Parathyroid adenoma (tissue), 2 donors: ENCODE measurements around the gene PCDHB10.
"Not testable (repeated sequence)": the region's sequence is repeated elsewhere in the genome, so short reads cannot be mapped to it uniquely, and the experiment has no call there.

Source experiments
- H2AFZ ChIP-seq: fragments of 300-600 bp; sonication (generic); one replicate; pipeline ENCODE4 v1.7.0; 2017; ENCODE audit warnings: antibody characterized with exemption, mild to moderate bottlenecking
- H3K27ac ChIP-seq: fragments of 300-600 bp; sonication (generic); one replicate; pipeline ENCODE4 v1.7.0; 2017
- H3K27me3 ChIP-seq: fragments of 300-600 bp; sonication (generic); one replicate; pipeline ENCODE4 v1.7.0; 2017; ENCODE audit warnings: low read length; ENCODE audit not compliant: control insufficient read depth, insufficient read depth
- H3K36me3 ChIP-seq: fragments of 300-600 bp; sonication (generic); one replicate; pipeline ENCODE4 v1.7.0; 2017; ENCODE audit warnings: low read length; ENCODE audit not compliant: control insufficient read depth, insufficient read depth
- H3K4me1 ChIP-seq: fragments of 300-600 bp; sonication (generic); one replicate; pipeline ENCODE4 v1.7.0; 2017; ENCODE audit warnings: control low read depth
- H3K4me2 ChIP-seq: fragments of 300-600 bp; sonication (generic); one replicate; pipeline ENCODE4 v1.7.0; 2017; ENCODE audit warnings: low read length
- H3K4me3 ChIP-seq: fragments of 300-600 bp; sonication (generic); one replicate; pipeline ENCODE4 v1.7.0; 2017; ENCODE audit warnings: low read depth, low read length
- H3K79me2 ChIP-seq: fragments of 300-600 bp; sonication (generic); one replicate; pipeline ENCODE4 v1.7.0; 2017; ENCODE audit warnings: control low read depth
- H3K9ac ChIP-seq: fragments of 300-600 bp; sonication (generic); one replicate; pipeline ENCODE4 v1.7.0; 2017; ENCODE audit warnings: mild to moderate bottlenecking
- H3K9me3 ChIP-seq: fragments of 300-600 bp; sonication (generic); one replicate; pipeline ENCODE4 v1.7.0; 2017; ENCODE audit warnings: low read length; ENCODE audit not compliant: control insufficient read depth
- TF ChIP-seq, protein P1 (sequence below): fragments of 300-600 bp; sonication (generic); IDR thresholded peaks from one replicate; pipeline ENCODE4 v1.7.0; 2017; ENCODE audit warnings: antibody characterized with exemption, mild to moderate bottlenecking
- donor health status: primary hyperparathyroidism.

The PCDHB10 gene

DNA sequence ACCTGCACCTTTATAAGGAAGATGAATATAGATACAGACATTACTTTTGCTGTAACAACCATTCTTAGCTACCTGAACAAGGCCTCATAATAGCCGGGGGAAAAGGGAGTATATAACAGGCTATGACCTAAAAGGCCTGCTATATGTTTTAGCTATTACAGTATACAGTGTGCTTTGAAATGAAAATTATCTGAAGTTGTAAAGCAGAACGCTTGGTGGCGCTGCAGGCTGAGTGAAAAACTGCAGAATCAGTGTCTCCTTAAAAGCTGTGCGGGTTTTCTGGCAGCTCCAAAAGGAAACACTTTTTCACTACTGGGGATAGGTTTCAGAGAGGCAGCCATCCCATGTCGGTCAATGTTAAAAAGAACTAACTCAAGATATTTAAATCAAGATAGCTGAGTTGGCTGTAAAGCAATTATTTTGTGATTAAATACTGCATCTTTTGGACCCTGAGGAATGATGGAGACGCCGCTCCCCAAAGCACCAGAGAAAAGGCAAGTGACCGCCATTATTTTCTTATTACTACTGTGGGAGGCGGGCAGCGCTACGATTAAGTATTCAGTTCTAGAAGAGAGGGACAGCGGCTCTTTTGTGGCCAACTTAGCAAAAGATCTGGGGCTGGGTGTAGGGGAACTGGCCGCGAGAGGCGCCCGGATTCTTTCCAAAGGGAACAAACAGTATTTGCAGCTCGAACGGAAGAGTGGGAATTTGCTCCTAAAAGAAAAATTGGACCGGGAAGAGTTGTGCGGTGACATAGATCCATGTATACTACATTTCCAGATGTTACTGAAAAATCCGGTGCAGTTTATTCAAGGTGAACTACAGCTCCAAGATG, 36.4 kb upstream of the PCDHB10 start:
- H3K27me3 ChIP-seq: peaks cover 5% of the 10 kb centered on the region
- H3K4me2 ChIP-seq: no peak overlapping the region
- no peak overlapping the region for H3K27ac ChIP-seq
- no peaks in the 10 kb centered on the region for H3K79me2 ChIP-seq
- H3K9ac ChIP-seq: no peak overlapping the region
- no peak overlapping the region for H2AFZ ChIP-seq
- no peak overlapping the region for H3K4me3 ChIP-seq
- H3K4me1 ChIP-seq: no peaks in the 10 kb centered on the region
- no peaks in the 10 kb centered on the region for H3K36me3 ChIP-seq
- TF ChIP-seq, protein P1, sequence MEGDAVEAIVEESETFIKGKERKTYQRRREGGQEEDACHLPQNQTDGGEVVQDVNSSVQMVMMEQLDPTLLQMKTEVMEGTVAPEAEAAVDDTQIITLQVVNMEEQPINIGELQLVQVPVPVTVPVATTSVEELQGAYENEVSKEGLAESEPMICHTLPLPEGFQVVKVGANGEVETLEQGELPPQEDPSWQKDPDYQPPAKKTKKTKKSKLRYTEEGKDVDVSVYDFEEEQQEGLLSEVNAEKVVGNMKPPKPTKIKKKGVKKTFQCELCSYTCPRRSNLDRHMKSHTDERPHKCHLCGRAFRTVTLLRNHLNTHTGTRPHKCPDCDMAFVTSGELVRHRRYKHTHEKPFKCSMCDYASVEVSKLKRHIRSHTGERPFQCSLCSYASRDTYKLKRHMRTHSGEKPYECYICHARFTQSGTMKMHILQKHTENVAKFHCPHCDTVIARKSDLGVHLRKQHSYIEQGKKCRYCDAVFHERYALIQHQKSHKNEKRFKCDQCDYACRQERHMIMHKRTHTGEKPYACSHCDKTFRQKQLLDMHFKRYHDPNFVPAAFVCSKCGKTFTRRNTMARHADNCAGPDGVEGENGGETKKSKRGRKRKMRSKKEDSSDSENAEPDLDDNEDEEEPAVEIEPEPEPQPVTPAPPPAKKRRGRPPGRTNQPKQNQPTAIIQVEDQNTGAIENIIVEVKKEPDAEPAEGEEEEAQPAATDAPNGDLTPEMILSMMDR: no peak
- H3K9me3 ChIP-seq: no peaks in the 10 kb centered on the region

DNA sequence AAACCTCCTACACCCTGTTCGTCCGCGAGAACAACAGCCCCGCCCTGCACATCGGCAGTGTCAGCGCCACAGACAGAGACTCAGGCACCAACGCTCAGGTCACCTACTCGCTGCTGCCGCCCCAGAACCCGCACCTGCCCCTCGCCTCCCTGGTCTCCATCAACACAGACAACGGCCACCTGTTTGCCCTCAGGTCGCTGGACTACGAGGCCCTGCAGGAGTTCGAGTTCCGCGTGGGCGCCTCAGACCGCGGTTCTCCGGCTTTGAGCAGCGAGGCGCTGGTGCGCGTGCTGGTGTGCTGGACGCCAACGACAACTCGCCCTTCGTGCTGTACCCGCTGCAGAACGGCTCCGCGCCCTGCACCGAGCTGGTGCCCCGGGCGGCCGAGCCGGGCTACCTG, 34.8 kb upstream of the PCDHB10 start:
- not testable (repeated sequence) for H3K36me3 ChIP-seq, H3K79me2 ChIP-seq

GRCh38 chr5:141157901-141158300, 34.3 kb upstream of the PCDHB10 start:
- not testable (repeated sequence) for H3K36me3 ChIP-seq, H3K27me3 ChIP-seq, H3K79me2 ChIP-seq, H3K9me3 ChIP-seq, H3K27ac ChIP-seq, H3K4me2 ChIP-seq, H2AFZ ChIP-seq, H3K9ac ChIP-seq, H3K4me1 ChIP-seq, H3K4me3 ChIP-seq

More for the DNA sequence above, 34.8 kb upstream of the PCDHB10 start:
- H3K27ac ChIP-seq, H3K4me3 ChIP-seq, H3K9ac ChIP-seq, H3K4me1 ChIP-seq, H3K27me3 ChIP-seq, H3K9me3 ChIP-seq, H2AFZ ChIP-seq, H3K4me2 ChIP-seq: not testable (repeated sequence)

DNA sequence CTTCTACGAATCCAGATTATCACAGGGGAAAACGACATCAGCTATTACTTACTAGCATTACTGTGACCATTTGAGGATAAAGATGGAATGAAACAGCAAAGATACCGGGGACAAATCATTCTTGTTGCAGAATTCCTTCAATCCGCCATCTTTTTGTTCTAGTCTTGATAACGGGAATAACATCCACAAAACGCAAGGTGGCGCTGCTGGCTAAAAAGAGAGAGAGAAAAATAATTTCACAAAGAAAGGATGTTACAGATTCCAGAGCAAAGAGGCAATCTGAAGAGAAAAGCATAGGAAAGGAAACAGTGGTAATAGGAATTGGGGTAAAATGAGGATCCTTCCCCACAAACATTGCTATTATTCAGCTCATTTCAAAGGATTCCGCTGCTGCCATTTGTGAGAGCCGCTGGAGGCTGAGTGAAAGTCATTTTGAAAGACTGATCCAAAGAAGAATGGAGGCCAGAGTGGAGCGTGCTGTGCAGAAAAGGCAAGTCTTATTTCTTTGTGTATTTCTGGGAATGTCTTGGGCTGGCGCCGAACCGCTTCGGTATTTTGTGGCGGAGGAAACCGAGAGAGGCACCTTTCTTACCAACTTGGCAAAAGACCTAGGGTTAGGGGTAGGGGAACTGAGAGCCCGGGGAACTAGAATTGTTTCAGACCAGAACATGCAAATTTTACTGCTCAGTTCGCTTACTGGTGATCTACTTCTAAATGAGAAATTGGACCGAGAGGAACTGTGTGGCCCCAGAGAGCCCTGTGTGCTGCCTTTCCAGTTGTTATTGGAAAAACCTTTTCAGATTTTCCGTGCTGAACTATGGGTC, 19.6 kb upstream of the PCDHB10 start, which contains the start of gene PCDHB7:
PCDHB7 (plus strand) TSS at position 264 of the 824 bp plus-strand sequence; CDS start at position 456, 192 bp downstream.
- Histone ChIP-seq H3K27me3 (peaks cover 3% of the 10 kb centered on the region), H3K9me3 (no peaks in the 10 kb centered on the region), H2AFZ (no peak within 1 kb of the TSS), H3K79me2 (no peaks in the 10 kb centered on the region), H3K4me2 (no peak within 1 kb of the TSS), H3K4me1 (no peaks in the 10 kb centered on the region), H3K27ac (no peak within 1 kb of the TSS), H3K9ac (no peak within 1 kb of the TSS), H3K4me3 (no peak within 1 kb of the TSS), H3K36me3 (no peaks in the 10 kb centered on the region)
- TF ChIP-seq, protein P1: no peak

GRCh38 chr5:141174291-141175104, 17.7 kb upstream of the PCDHB10 start:
- H3K4me3 ChIP-seq, H3K79me2 ChIP-seq, H2AFZ ChIP-seq, H3K36me3 ChIP-seq, H3K9me3 ChIP-seq, H3K4me1 ChIP-seq, H3K4me2 ChIP-seq, H3K27ac ChIP-seq, H3K27me3 ChIP-seq, H3K9ac ChIP-seq: not testable (repeated sequence)
